GM12874 (cell line): ENCODE results near the gene ATP6V0A1.

Experiments used
- TF ChIP-seq, protein P1 (sequence below): IDR thresholded peaks from 2 replicates; pipeline ENCODE4 v1.5.1; 2011; ENCODE audit warnings: low read depth, mild to moderate bottlenecking, control low read depth, low read length, moderate library complexity; ENCODE audit not compliant: insufficient read depth

Gene ATP6V0A1

DNA sequence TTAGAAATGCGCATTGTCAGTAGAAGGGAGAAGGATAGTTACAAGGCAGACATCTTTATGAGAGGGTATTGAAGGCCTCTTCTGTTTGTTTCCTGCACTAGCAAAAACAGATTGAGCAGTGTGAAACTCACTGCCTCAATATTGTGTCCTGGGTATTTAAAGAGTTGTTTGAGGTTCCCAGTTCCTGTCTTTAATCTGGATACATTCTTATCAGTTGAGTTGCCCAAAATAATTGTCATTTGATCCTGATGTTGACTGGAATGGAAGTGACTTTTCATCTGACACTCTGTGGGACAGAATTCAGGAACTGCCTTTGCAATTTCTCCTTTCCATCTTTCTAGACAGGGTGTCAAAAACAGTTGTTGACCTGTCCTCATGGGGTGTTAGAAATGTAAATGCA is 1.7 kb downstream of the ATP6V0A1 start:
- TF ChIP-seq, protein P1, sequence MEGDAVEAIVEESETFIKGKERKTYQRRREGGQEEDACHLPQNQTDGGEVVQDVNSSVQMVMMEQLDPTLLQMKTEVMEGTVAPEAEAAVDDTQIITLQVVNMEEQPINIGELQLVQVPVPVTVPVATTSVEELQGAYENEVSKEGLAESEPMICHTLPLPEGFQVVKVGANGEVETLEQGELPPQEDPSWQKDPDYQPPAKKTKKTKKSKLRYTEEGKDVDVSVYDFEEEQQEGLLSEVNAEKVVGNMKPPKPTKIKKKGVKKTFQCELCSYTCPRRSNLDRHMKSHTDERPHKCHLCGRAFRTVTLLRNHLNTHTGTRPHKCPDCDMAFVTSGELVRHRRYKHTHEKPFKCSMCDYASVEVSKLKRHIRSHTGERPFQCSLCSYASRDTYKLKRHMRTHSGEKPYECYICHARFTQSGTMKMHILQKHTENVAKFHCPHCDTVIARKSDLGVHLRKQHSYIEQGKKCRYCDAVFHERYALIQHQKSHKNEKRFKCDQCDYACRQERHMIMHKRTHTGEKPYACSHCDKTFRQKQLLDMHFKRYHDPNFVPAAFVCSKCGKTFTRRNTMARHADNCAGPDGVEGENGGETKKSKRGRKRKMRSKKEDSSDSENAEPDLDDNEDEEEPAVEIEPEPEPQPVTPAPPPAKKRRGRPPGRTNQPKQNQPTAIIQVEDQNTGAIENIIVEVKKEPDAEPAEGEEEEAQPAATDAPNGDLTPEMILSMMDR = no peak

DNA sequence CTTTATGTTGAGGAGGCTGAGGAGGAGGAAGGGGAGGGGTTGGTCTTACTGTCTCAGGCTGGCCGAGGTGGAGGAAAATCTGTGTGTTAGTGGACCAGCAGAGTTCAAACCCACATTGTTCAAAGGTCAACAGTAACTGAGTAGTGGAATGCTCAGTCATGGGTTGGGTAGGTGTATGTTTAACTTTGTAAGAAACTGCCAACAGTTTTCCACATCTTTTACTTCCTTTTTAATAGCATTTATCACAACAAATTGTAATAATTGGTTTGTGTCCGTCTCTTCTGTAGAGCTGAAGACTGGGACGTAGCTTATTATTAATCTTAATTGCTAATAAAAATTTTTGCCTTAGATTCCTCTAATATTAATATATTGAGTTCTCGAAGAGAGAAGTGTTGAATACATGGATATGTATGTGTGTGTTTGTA is 5.3 kb downstream of the ATP6V0A1 start:
- TF ChIP-seq, protein P1 = no peak

DNA sequence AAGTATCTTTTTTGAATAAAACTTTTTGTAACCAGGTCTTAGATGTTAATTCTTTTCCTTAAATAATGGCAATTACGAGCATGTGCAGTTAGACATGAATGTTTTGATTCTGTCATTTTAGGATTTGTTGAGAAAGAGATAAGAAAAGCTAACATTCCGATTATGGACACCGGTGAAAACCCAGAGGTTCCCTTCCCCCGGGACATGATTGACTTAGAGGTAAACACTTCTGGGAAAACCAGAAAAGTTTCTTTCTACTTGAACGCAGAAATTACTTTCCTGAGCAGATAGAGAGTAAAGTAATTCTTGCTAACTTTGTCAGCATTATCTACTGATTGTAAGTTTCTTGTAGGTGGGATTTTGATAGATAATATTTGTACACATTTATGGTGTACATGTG is 9.2 kb downstream of the ATP6V0A1 start:
- TF ChIP-seq, protein P1 = no peak

DNA sequence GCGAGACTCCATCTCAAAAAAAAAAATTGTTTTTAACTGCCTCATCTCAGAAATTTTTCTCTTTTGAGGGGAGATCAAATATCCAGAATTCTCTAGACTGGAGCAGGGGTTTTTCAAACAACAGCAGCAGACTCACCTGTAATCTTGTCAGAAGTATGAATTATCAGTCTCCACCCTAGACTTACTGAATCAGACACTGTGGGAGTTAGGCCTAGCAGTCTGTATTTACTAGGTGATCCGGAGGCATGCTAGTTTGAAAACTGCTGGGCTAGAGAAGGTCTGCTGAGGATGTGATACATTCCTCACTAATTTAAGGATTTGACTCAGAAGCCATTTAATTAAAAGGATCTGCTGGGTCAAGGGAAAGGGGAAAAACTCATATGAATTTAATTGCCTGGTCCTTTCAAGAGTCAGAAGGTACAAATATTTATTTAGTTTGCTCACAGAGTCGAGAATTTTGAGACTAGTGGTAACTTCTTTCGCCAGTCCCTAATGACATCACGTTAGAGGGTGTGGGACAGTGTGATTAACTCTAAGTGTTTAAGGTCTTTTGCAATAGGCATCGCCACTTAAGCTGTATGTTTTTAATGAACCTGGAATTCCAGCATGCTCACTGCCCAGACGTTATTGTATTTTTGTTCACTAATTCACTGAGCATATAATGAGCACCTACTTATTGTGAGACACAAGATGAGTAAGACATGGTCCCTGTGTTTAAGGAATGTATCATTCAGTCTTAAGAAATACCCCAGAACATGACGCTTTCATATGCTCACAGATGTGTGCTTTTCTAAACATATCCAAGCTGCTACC is 14.2 kb downstream of the ATP6V0A1 start:
- TF ChIP-seq, protein P1 = no peak

DNA sequence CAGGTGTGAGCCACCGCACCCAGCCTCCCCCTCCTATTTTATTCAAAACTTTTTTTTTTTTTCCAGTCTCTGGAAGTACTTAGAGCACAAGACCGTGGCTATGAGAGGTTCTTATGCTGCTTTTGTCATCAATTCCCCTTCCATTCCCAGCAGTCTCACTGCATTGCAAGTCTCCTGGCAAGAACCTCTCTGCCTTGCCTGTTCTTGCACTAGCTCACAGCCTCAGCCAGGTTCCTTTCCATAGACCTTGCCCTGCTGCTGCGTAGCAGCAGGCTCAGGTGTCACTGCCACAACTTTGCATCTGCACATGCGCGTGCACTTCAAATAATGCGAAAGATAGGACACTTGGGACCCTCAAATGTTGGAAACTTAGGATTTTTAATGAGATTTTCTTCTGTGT is 15.6 kb downstream of the ATP6V0A1 start:
- TF ChIP-seq, protein P1 = no peak

DNA sequence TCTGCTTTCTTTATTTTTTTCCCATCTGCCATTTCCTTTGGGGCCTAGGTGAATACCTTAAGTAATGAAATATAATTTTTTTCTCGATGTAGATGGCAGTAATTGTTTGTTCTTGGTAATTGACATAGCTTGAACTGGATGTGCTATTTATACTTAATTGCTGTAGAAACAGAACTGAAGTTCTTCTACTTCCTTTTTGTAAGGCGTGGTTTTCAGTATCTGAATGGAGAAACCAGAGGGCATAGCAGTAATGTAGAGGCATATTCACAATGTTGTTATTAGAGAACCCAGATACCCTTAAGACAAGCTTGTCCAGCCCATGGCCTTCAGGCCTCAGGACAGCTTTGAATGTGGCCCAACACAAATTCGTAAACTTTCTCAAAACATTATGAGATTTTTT is 16.4 kb downstream of the ATP6V0A1 start:
- TF ChIP-seq, protein P1 = no peak

DNA sequence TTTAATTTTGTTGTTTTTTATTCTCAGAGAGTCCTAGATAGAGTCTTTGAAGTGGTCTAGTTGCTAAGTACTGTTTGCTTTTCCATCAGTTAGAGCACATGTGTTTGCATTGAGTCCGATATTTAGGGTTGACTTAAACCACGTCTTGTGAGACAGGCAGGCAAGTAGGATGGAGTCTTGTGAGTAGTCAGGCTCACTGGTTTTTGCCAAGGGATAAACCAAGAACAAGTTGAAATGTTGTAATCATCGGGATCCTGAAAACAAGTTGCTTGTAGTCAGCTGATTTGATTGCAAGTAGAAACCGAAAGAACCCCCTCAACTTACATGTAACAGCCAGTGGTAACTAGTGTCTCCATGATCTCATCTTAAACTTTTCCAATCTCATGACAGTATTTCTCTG is 17.2 kb downstream of the ATP6V0A1 start:
- TF ChIP-seq, protein P1 = no peak
